Upper lobe of right lung (tissue), 1 donor: ENCODE measurements around the gene SEMA3E. TPM values are rescaled to one million over a fixed set of nuclear protein-coding genes. Genes with fewer than 3 reads are reported as not detected.

Experiments
- ATAC-seq: fragments of 200-7000 bp; cut with Tn5 transposase; one replicate; pipeline ENCODE4 v1.9.1; 2020; ENCODE audit warnings: mild to moderate bottlenecking, moderate library complexity
- DNase-seq: peaks from one replicate; pipeline ENCODE4 v3.0.0-alpha.2; 2020
- H3K27ac ChIP-seq: fragments of 200-600 bp; one replicate; pipeline ENCODE4 v1.8.0; 2022
- H3K27me3 ChIP-seq: fragments of 200-600 bp; one replicate; pipeline ENCODE4 v1.8.0; 2022; ENCODE audit warnings: mild to moderate bottlenecking
- H3K36me3 ChIP-seq: fragments of 200-600 bp; one replicate; pipeline ENCODE4 v1.8.0; 2022
- H3K4me1 ChIP-seq: fragments of 200-600 bp; one replicate; pipeline ENCODE4 v1.8.0; 2022
- H3K4me3 ChIP-seq: fragments of 200-600 bp; one replicate; pipeline ENCODE4 v1.8.0; 2022; ENCODE audit warnings: mild to moderate bottlenecking
- H3K9me3 ChIP-seq: fragments of 200-600 bp; one replicate; pipeline ENCODE4 v1.8.0; 2022
- CTCF ChIP-seq: fragments of 200-600 bp; IDR thresholded peaks from one replicate; pipeline ENCODE4 v1.8.0; 2022; ENCODE audit warnings: antibody characterized with exemption
- intact Hi-C: fragments of 100-400 bp; cut with DNase I; formaldehyde crosslinking; loops from one replicate; pipeline ENCODE4 v1.11.0; 2022
- total RNA-seq: library from RNA; stranded (reverse); fragmentation: NEBNext Ultra II Directional; extraction: Animal tissue kit (Norgen Biotek cat#: 25700); gene quantifications from one replicate; pipeline ENCODE4 v1.2.1, GENCODE V29; 2021
- donor health status: DM: no; HTN: yes; CAD: no; lungs with severe emphysema.

Gene SEMA3E
- total RNA-seq, 1 donor from 2014 or later = 11.9 TPM

GRCh38 chr7:83691095-83691494, 42.2 kb upstream of the SEMA3E start:
- no peaks in the 10 kb centered on the region for H3K27me3 ChIP-seq
- intact Hi-C loops = no loop called here
- H3K9me3 ChIP-seq = no peaks in the 10 kb centered on the region
- no peak overlapping the region for H3K27ac ChIP-seq
- no peak for DNase-seq
- no peaks in the 10 kb centered on the region for H3K36me3 ChIP-seq
- H3K4me3 ChIP-seq = no peak overlapping the region
- no peak for ATAC-seq
- no peak for TF ChIP-seq CTCF
- H3K4me1 ChIP-seq = no peaks in the 10 kb centered on the region

- Histone ChIP-seq H3K36me3 (no peaks in the 10 kb centered on the region), H3K9me3 (no peaks in the 10 kb centered on the region), H3K4me3 (no peak overlapping the region), H3K4me1 (no peaks in the 10 kb centered on the region), H3K27ac (no peak overlapping the region), H3K27me3 (no peaks in the 10 kb centered on the region)
- intact Hi-C loops = no loop called here
- TF ChIP-seq CTCF = no peak
- DNase-seq = no peak
- no peak for ATAC-seq
These were observed 40.9 kb upstream of the SEMA3E start for GRCh38 chr7:83689855-83690254.

- no peak for TF ChIP-seq CTCF
- no peak overlapping the region for H3K4me3 ChIP-seq
- intact Hi-C loops = no loop called here
- H3K36me3 ChIP-seq = no peaks in the 10 kb centered on the region
- DNase-seq = no peak
- H3K27ac ChIP-seq = no peak overlapping the region
- H3K4me1 ChIP-seq = no peaks in the 10 kb centered on the region
- H3K9me3 ChIP-seq = no peaks in the 10 kb centered on the region
- no peak for ATAC-seq
- H3K27me3 ChIP-seq = no peaks in the 10 kb centered on the region
These were observed 37.5 kb upstream of the SEMA3E start for GRCh38 chr7:83686416-83686815.

- Histone ChIP-seq H3K27me3 (no peaks in the 10 kb centered on the region), H3K27ac (no peak overlapping the region), H3K4me3 (no peak overlapping the region), H3K4me1 (no peaks in the 10 kb centered on the region), H3K9me3 (no peaks in the 10 kb centered on the region), H3K36me3 (no peaks in the 10 kb centered on the region)
- DNase-seq = no peak
- intact Hi-C loops = no loop called here
- peak; percentile 90 for ATAC-seq
- no peak for TF ChIP-seq CTCF
These were observed 36.0 kb upstream of the SEMA3E start for GRCh38 chr7:83684928-83685327.

GRCh38 chr7:83681200-83681778, 32.4 kb upstream of the SEMA3E start:
- Histone ChIP-seq H3K4me1 (no peaks in the 10 kb centered on the region), H3K27me3 (no peaks in the 10 kb centered on the region), H3K27ac (no peak overlapping the region), H3K36me3 (no peaks in the 10 kb centered on the region), H3K9me3 (no peaks in the 10 kb centered on the region), H3K4me3 (no peak overlapping the region)
- DNase-seq (no peak), ATAC-seq (no peak)
- TF ChIP-seq CTCF = no peak
- intact Hi-C loops = no loop called here
